PC-3 (cell line): ENCODE data around the gene IFT22. TPM values are rescaled to one million over a fixed set of nuclear protein-coding genes. Genes with fewer than 3 reads are reported as not detected.

Experiments
- ATAC-seq: fragments of 200-7000 bp; cut with Tn5 transposase; 2 replicates; pipeline ENCODE4 v1.9.1; 2020; ENCODE audit warnings: mild to moderate bottlenecking, moderate library complexity
- BruUV-seq: library from RNA; stranded (reverse); fragments of 400-500 nt; replicated peaks from 2 replicates; lab custom pipeline; 2021; lab: Mats Ljungman, UMichigan
- CTCF ChIA-PET: fragments of 300-600 bp; sonication (Branson Sonifier 250); formaldehyde crosslinking; loops from one replicate; lab custom pipeline; 2022; ENCODE audit warnings: antibody characterized with exemption; lab: Charles Lee
- POLR2A ChIA-PET: fragments of 300-600 bp; sonication (Branson Sonifier 250); formaldehyde crosslinking; loops from one replicate; lab custom pipeline; 2022; ENCODE audit warnings: antibody characterized with exemption; ENCODE audit not compliant: unreplicated experiment; lab: Charles Lee
- DNase-seq: peaks from one replicate; pipeline ENCODE4 v3.0.0-alpha.2; 2015
- H2AFZ ChIP-seq: fragments of 300-600 bp; sonication (generic); 2 replicates; pipeline ENCODE4 v1.6.0; 2016; ENCODE audit warnings: antibody characterized with exemption, low read length
- H3F3A ChIP-seq: fragments of 300-600 bp; sonication (generic); one replicate; pipeline ENCODE4 v1.6.0; 2017; ENCODE audit warnings: antibody characterized with exemption, low read length, control low read depth, mild to moderate bottlenecking; ENCODE audit not compliant: unreplicated experiment
- H3K27ac ChIP-seq: fragments of 300-600 bp; sonication (generic); 2 replicates; pipeline ENCODE4 v1.5.1; 2016; ENCODE audit warnings: mild to moderate bottlenecking, low read length
- H3K27me3 ChIP-seq: fragments of 300-600 bp; sonication (generic); 2 replicates; pipeline ENCODE4 v1.6.1; 2016; ENCODE audit warnings: low read length, mixed read lengths
- H3K36me3 ChIP-seq: fragments of 300-600 bp; sonication (generic); 2 replicates; pipeline ENCODE4 v1.6.1; 2016; ENCODE audit warnings: low read depth, mixed run types, low read length, mixed read lengths
- H3K4me1 ChIP-seq: fragments of 300-600 bp; sonication (generic); 2 replicates; pipeline ENCODE4 v1.5.1; 2016; ENCODE audit warnings: low read length; ENCODE audit not compliant: insufficient read depth
- H3K4me2 ChIP-seq: fragments of 300-600 bp; sonication (generic); 2 replicates; pipeline ENCODE4 v1.6.0; 2016; ENCODE audit warnings: low read length
- H3K4me3 ChIP-seq: fragments of 300-600 bp; sonication (generic); 2 replicates; pipeline ENCODE4 v1.5.1; 2016; ENCODE audit warnings: mild to moderate bottlenecking, low read length, mixed read lengths
- H3K79me2 ChIP-seq: fragments of 300-600 bp; sonication (generic); 2 replicates; pipeline ENCODE4 v1.6.1; 2017; ENCODE audit warnings: low read length, mixed read lengths
- H3K9ac ChIP-seq: fragments of 300-600 bp; sonication (generic); 2 replicates; pipeline ENCODE4 v1.6.0; 2016; ENCODE audit warnings: mild to moderate bottlenecking, low read length
- H3K9me2 ChIP-seq: fragments of 300-600 bp; sonication (generic); replicated peaks from 2 replicates; pipeline ENCODE4 v1.6.1; 2016; ENCODE audit warnings: mixed run types, low read length, mixed read lengths
- H3K9me3 ChIP-seq: fragments of 300-600 bp; sonication (generic); 2 replicates; pipeline ENCODE4 v1.6.1; 2016; ENCODE audit warnings: low read length, mixed read lengths
- H4K20me1 ChIP-seq: fragments of 300-600 bp; sonication (generic); 2 replicates; pipeline ENCODE4 v1.6.1; 2016; ENCODE audit warnings: low read length, mixed read lengths
- EZH2 ChIP-seq: fragments of 300-600 bp; sonication (generic); IDR thresholded peaks from one replicate; pipeline ENCODE4 v1.6.1; 2017; ENCODE audit warnings: antibody characterized with exemption, mild to moderate bottlenecking, low read length; ENCODE audit not compliant: unreplicated experiment
- EZH2phosphoT487 ChIP-seq: fragments of 300-600 bp; sonication (generic); IDR thresholded peaks from 2 replicates; pipeline ENCODE4 v1.6.1; 2018; ENCODE audit warnings: mild to moderate bottlenecking, antibody characterized with exemption, low read length, borderline replicate concordance
- intact Hi-C: fragments of 100-400 bp; cut with micrococcal nuclease; formaldehyde crosslinking; loops from 2 replicates; pipeline ENCODE4 v1.9.0; 2023
- total RNA-seq: library from RNA; depleted of rRNA; stranded (reverse); fragments of >200 nt; gene quantifications from 2 replicates; pipeline ENCODE4 v1.2.3, GENCODE V29; 2014
- TF ChIP-seq, protein P1 (sequence below): fragments of 300-600 bp; sonication (generic); conservative IDR thresholded peaks from 2 replicates; pipeline ENCODE4 v1.5.1; 2017; ENCODE audit warnings: antibody characterized with exemption, low read depth, mild to moderate bottlenecking, low read length

The IFT22 gene
- total RNA-seq, 1 experiment from 2014 or later: 32.8 TPM

DNA sequence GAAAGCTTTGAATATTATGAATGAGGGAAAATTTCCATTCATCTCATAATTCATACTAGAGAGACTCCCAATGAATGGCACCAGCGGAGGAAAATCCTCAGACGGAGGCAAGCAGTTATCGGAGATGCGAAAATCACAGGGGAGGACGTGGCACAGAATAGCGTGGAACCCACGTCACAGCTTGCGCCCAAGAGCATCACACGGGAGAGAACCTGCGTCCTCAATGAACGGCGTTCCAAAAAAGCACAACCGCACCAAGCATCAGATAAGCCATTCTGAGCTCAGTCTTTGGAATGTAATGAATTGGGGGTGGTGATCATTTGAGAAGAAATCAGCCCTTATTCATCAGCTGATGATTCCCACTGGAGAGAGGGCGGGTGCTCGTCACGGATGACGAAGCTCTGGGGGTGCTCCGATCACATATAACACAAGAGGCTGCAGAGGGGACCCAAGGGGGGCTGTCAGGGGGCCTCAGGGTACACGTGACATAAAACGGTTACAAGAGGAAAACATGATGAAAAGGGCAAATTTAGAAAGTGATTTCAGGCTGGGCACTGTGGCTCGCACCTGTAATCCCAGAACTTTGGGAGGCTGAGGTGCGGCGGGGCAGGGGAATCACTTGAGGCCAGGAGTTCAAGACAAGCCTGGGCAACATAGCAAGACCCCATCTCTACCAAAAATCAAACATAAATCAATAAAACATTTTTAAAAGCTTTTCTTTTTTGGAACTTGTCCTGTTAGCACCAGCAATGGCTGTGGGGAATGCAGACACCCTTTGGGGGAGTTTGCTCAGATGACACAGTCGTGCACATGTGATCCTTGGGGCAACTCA, 42.9 kb downstream of the IFT22 start:
- TF ChIP-seq EZH2 (no peak), EZH2phosphoT487 (no peak)
- TF ChIP-seq, protein P1, sequence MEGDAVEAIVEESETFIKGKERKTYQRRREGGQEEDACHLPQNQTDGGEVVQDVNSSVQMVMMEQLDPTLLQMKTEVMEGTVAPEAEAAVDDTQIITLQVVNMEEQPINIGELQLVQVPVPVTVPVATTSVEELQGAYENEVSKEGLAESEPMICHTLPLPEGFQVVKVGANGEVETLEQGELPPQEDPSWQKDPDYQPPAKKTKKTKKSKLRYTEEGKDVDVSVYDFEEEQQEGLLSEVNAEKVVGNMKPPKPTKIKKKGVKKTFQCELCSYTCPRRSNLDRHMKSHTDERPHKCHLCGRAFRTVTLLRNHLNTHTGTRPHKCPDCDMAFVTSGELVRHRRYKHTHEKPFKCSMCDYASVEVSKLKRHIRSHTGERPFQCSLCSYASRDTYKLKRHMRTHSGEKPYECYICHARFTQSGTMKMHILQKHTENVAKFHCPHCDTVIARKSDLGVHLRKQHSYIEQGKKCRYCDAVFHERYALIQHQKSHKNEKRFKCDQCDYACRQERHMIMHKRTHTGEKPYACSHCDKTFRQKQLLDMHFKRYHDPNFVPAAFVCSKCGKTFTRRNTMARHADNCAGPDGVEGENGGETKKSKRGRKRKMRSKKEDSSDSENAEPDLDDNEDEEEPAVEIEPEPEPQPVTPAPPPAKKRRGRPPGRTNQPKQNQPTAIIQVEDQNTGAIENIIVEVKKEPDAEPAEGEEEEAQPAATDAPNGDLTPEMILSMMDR: no peak
- CTCF ChIA-PET: interaction anchor here (1.0 kb wide), 1 partner anchor 86 kb away, joined by 3 read pairs; no protein-coding TSS in a partner anchor
- no peaks in the 10 kb centered on the region; the same call in 1 of the 2 replicates for H3K4me1 ChIP-seq
- DNase-seq (no peak), ATAC-seq (no peak)
- intact Hi-C loops: no loop called here
- no peaks in the 10 kb centered on the region for H4K20me1 ChIP-seq
- no peak overlapping the region for H3K9ac ChIP-seq
- H3K27ac ChIP-seq: no peak overlapping the region
- no peak overlapping the region for H3K4me2 ChIP-seq
- no peaks in the 10 kb centered on the region for H3K79me2 ChIP-seq
- no peaks in the 10 kb centered on the region for H3K36me3 ChIP-seq
- POLR2A ChIA-PET: no interaction called here
- H3K9me3 ChIP-seq: no peaks in the 10 kb centered on the region
- H3K4me3 ChIP-seq: no peak overlapping the region
- H3K27me3 ChIP-seq: no peaks in the 10 kb centered on the region
- H3F3A ChIP-seq: no peaks in the 10 kb centered on the region
- H3K9me2 ChIP-seq: no peaks in the 10 kb centered on the region
- H2AFZ ChIP-seq: no peak overlapping the region
- no TSS peak for BruUV-seq

GRCh38 chr7:101277155-101277554, 44.5 kb downstream of the IFT22 start:
- no peaks in the 10 kb centered on the region for H3F3A ChIP-seq
- no peaks in the 10 kb centered on the region for H3K9me2 ChIP-seq
- no peak for TF ChIP-seq EZH2
- H3K9ac ChIP-seq: no peak overlapping the region
- no peaks in the 10 kb centered on the region for H3K36me3 ChIP-seq
- H3K4me2 ChIP-seq: no peak overlapping the region
- no peak overlapping the region for H3K4me3 ChIP-seq
- no peak overlapping the region for H2AFZ ChIP-seq
- no peaks in the 10 kb centered on the region for H3K9me3 ChIP-seq
- no peaks in the 10 kb centered on the region for H4K20me1 ChIP-seq
- BruUV-seq: no TSS peak
- H3K27me3 ChIP-seq: no peaks in the 10 kb centered on the region
- ATAC-seq (no peak), DNase-seq (no peak)
- intact Hi-C loops: no loop called here
- ChIA-PET CTCF (no interaction called here), POLR2A (interaction anchor here (0.7 kb wide), 1 partner anchor 63 kb away, joined by 3 read pairs; no protein-coding TSS in a partner anchor)
- H3K79me2 ChIP-seq: no peaks in the 10 kb centered on the region
- H3K27ac ChIP-seq: no peak overlapping the region
- H3K4me1 ChIP-seq: no peaks in the 10 kb centered on the region

GRCh38 chr7:101273206-101273605, 48.4 kb downstream of the IFT22 start:
- DNase-seq: no peak
- Histone ChIP-seq H3K4me2 (no peak overlapping the region), H3K27me3 (no peaks in the 10 kb centered on the region), H3K9ac (no peak overlapping the region), H3K9me3 (no peaks in the 10 kb centered on the region), H3K27ac (no peak overlapping the region), H2AFZ (no peak overlapping the region), H3K4me3 (no peak overlapping the region), H3K36me3 (no peaks in the 10 kb centered on the region), H4K20me1 (no peaks in the 10 kb centered on the region), H3K79me2 (no peaks in the 10 kb centered on the region), H3K9me2 (no peaks in the 10 kb centered on the region), H3F3A (no peaks in the 10 kb centered on the region), H3K4me1 (no peaks in the 10 kb centered on the region)
- TF ChIP-seq EZH2: no peak
- TF ChIP-seq EZH2phosphoT487: no peak
- TF ChIP-seq, protein P1: no peak
- ATAC-seq: no peak
- BruUV-seq: no TSS peak
- intact Hi-C loops: no loop called here
- POLR2A ChIA-PET: interaction anchor here (0.6 kb wide), 1 partner anchor 49 kb away, joined by 4 read pairs; no protein-coding TSS in a partner anchor
- CTCF ChIA-PET: no interaction called here
